Kidney (tissue), 14 donors: ENCODE results near the gene EGFL6. TPM values are rescaled to one million over a fixed set of nuclear protein-coding genes. Genes with fewer than 3 reads are reported as not detected.
A peak's percentile ranks its signal among the peaks of the same experiment; 100 is the strongest.

ENCODE experiments used
- DNase-seq, 5 donors: peaks; one replicate each; pipeline ENCODE4 v3.0.0-alpha.2; 2013 to 2020
- FAIRE-seq: peaks from 2 replicates; lab custom pipeline; 2012; peaks lifted over from hg19 to GRCh38; lab: Jason Lieb, UNC
- H3K27ac ChIP-seq, 2 donors: one replicate each; pipeline ENCODE4 v1.7.0; 2013; ENCODE audit warnings: low read depth in 2 of 2, low read length in 2 of 2, inconsistent platforms in 1 of 2
- H3K27me3 ChIP-seq: one replicate; pipeline ENCODE4 v1.7.1; 2013; ENCODE audit warnings: low read length, inconsistent platforms; ENCODE audit not compliant: control insufficient read depth, insufficient read depth
- H3K36me3 ChIP-seq, 3 donors: one replicate each; pipeline versions ENCODE4 v1.7.0 to v1.7.1; 2013; ENCODE audit warnings: low read length in 3 of 3, control low read depth in 1 of 3, inconsistent platforms in 1 of 3; ENCODE audit not compliant: insufficient read depth in 3 of 3, control insufficient read depth in 2 of 3
- H3K4me1 ChIP-seq, 3 donors: one replicate each; pipeline versions ENCODE4 v1.7.0 to v1.7.1; 2013; ENCODE audit warnings: low read length in 3 of 3, inconsistent platforms in 1 of 3, low read depth in 1 of 3; ENCODE audit not compliant: control insufficient read depth in 2 of 3, insufficient read depth in 2 of 3
- H3K4me3 ChIP-seq, 3 donors: one replicate each; pipeline versions ENCODE4 v1.7.0 to v1.8.1; 2013; ENCODE audit warnings: low read length in 3 of 3, control low read depth in 1 of 3, inconsistent platforms in 1 of 3
- H3K9ac ChIP-seq, 3 donors: one replicate each; pipeline versions ENCODE4 v1.7.0 to v1.7.1; 2013; ENCODE audit warnings: low read length in 3 of 3, control low read depth in 1 of 3, inconsistent platforms in 1 of 3
- H3K9me3 ChIP-seq, 3 donors: one replicate each; pipeline versions ENCODE4 v1.7.0 to v1.7.1; 2013; ENCODE audit warnings: low read length in 3 of 3, control low read depth in 1 of 3, inconsistent platforms in 1 of 3; ENCODE audit not compliant: control insufficient read depth in 2 of 3, insufficient read depth in 1 of 3
- CTCF ChIP-seq: IDR thresholded peaks from 3 replicates; pipeline ENCODE4 v1.5.1; 2012; ENCODE audit warnings: mild to moderate bottlenecking, moderate library complexity, borderline replicate concordance; ENCODE audit not compliant: insufficient read depth; ENCODE audit errors: extremely low read depth
- intact Hi-C: fragments of 100-400 bp; cut with DNase I; formaldehyde crosslinking; loops from one replicate; pipeline ENCODE4 v1.11.1; 2022
- polyA plus RNA-seq: library from polyadenylated mRNA; stranded (reverse); fragments of 350-450 nt; fragmentation: Illumina TruSeq; extraction: RNeasy Lipid Tissue Mini Kit (QIAGEN cat#74804); gene quantifications from one replicate; pipeline ENCODE4 v1.2.3, GENCODE V29; 2014; ENCODE audit warnings: low read depth, low replicate concordance; ENCODE audit not compliant: insufficient read depth
- total RNA-seq: library from RNA; stranded (reverse); fragmentation: NEBNext Ultra II Directional; extraction: Animal tissue kit (Norgen Biotek cat#: 25700); gene quantifications from one replicate; pipeline ENCODE4 v1.2.1, GENCODE V29; 2021
- donor health status: control.
- donor health status: control.
- donor health status: control.
- donor health status: control.
- donor health status: control.
- donor health status: DM: yes; HTN: yes; CAD: no.
- donor health status: Normal renal cell carcinoma (clear cell type).

Gene EGFL6
- total and polyA plus RNA-seq, 2 donors from 2014 or later, result 0.43 TPM; not detected in 1

GRCh38 chrX:13565511-13565910 lies 3.9 kb upstream of the EGFL6 start:
- intact Hi-C loops, result no loop called here
- no peak for TF ChIP-seq CTCF
- Histone ChIP-seq H3K9ac (no peak overlapping the region), H3K9me3 (no peaks in the 10 kb centered on the region), H3K4me1 (no peaks in the 10 kb centered on the region), H3K27me3 (peaks cover 28% of the 10 kb centered on the region), H3K27ac (no peak overlapping the region), H3K4me3 (no peak overlapping the region), H3K36me3 (no peaks in the 10 kb centered on the region)
- FAIRE-seq (no peak), DNase-seq (no peak)

- Histone ChIP-seq H3K9ac (no peak overlapping the region), H3K36me3 (no peaks in the 10 kb centered on the region), H3K4me3 (peak overlapping the region in 2 of 3 donors; percentile 43 to 44), H3K9me3 (no peaks in the 10 kb centered on the region), H3K27ac (no peak overlapping the region), H3K4me1 (no peaks in the 10 kb centered on the region), H3K27me3 (peaks cover 23% of the 10 kb centered on the region)
- intact Hi-C loops, result no loop called here
- DNase-seq (peak in 3 of 5 donors; percentile 10 to 22 (median 10)), FAIRE-seq (no peak)
- TF ChIP-seq CTCF, result no peak
These were observed 832 bp downstream of the EGFL6 start for GRCh38 chrX:13570261-13570605.

- no peaks in the 10 kb centered on the region for H3K4me1 ChIP-seq
- H3K4me3 ChIP-seq, result no peak overlapping the region
- no peak overlapping the region for H3K9ac ChIP-seq
- FAIRE-seq (no peak), DNase-seq (no peak)
- no peak for TF ChIP-seq CTCF
- peaks cover 23% of the 10 kb centered on the region for H3K27me3 ChIP-seq
- H3K9me3 ChIP-seq, result no peaks in the 10 kb centered on the region
- intact Hi-C loops, result no loop called here
- H3K36me3 ChIP-seq, result no peaks in the 10 kb centered on the region
- H3K27ac ChIP-seq, result no peak overlapping the region
These were observed 1.7 kb downstream of the EGFL6 start for GRCh38 chrX:13571136-13571535.

GRCh38 chrX:13574600-13574999 lies 5.2 kb downstream of the EGFL6 start:
- no peak overlapping the region for H3K27ac ChIP-seq

More at GRCh38 chrX:13574600-13574999, 5.2 kb downstream of the EGFL6 start:
- no peak overlapping the region for H3K4me3 ChIP-seq
- H3K36me3 ChIP-seq, result no peaks in the 10 kb centered on the region
- DNase-seq (no peak), FAIRE-seq (no peak)
- no peaks in the 10 kb centered on the region for H3K4me1 ChIP-seq
- no peaks in the 10 kb centered on the region for H3K9me3 ChIP-seq
- peaks cover 11% of the 10 kb centered on the region for H3K27me3 ChIP-seq
- no peak for TF ChIP-seq CTCF
- intact Hi-C loops, result no loop called here
- no peak overlapping the region for H3K9ac ChIP-seq
